Mesendoderm (in vitro differentiated cells): ENCODE data around the gene TNFAIP3.
"Not testable (repeated sequence)": the region's sequence is repeated elsewhere in the genome, so short reads cannot be mapped to it uniquely, and the experiment has no call there.

ENCODE experiments used
- DNase-seq: peaks from one replicate; pipeline ENCODE4 v3.0.0; 2013
- H2AK5ac ChIP-seq: 2 replicates; pipeline ENCODE4 v1.6.1; 2013; ENCODE audit warnings: low read length, inconsistent platforms
- H2BK120ac ChIP-seq: 2 replicates; pipeline ENCODE4 v1.6.1; 2013; ENCODE audit warnings: low read depth, mild to moderate bottlenecking, low read length, moderate library complexity, mixed read lengths
- H2BK15ac ChIP-seq: replicated peaks from 2 replicates; pipeline ENCODE4 v1.6.1; 2013; ENCODE audit warnings: low read depth, mild to moderate bottlenecking, moderate library complexity
- H2BK5ac ChIP-seq: 2 replicates; pipeline ENCODE4 v1.6.1; 2013; ENCODE audit warnings: low read length, inconsistent platforms
- H3K18ac ChIP-seq: 2 replicates; pipeline ENCODE4 v1.6.1; 2013; ENCODE audit warnings: mild to moderate bottlenecking, low read length, mixed read lengths
- H3K23ac ChIP-seq: one replicate; pipeline ENCODE4 v1.6.1; 2013; ENCODE audit warnings: low read length
- H3K27ac ChIP-seq: 2 replicates; pipeline ENCODE4 v1.5.1; 2013; ENCODE audit warnings: low read depth, mild to moderate bottlenecking, inconsistent platforms, low read length, moderate library complexity
- H3K27me3 ChIP-seq: 2 replicates; pipeline ENCODE4 v1.6.1; 2013; ENCODE audit warnings: low read length, control low read depth, mild to moderate bottlenecking, inconsistent platforms; ENCODE audit not compliant: insufficient read depth, poor library complexity
- H3K36me3 ChIP-seq: 2 replicates; pipeline ENCODE4 v1.6.1; 2013; ENCODE audit warnings: low read length, inconsistent platforms; ENCODE audit not compliant: control insufficient read depth, insufficient read depth
- H3K4ac ChIP-seq: one replicate; pipeline ENCODE4 v1.6.1; 2013; ENCODE audit warnings: low read depth, mild to moderate bottlenecking, low read length, moderate library complexity
- H3K4me1 ChIP-seq: 2 replicates; pipeline ENCODE4 v1.6.1; 2013; ENCODE audit warnings: low read depth, low read length, inconsistent platforms; ENCODE audit not compliant: control insufficient read depth
- H3K4me2 ChIP-seq: 2 replicates; pipeline ENCODE4 v1.6.1; 2013; ENCODE audit warnings: low read length
- H3K4me3 ChIP-seq: 2 replicates; pipeline ENCODE4 v1.5.1; 2013; ENCODE audit warnings: mild to moderate bottlenecking, low read length
- H3K56ac ChIP-seq: one replicate; pipeline ENCODE4 v1.6.1; 2013; ENCODE audit warnings: low read length
- H3K79me1 ChIP-seq: 2 replicates; pipeline ENCODE4 v1.6.1; 2013; ENCODE audit warnings: low read length, inconsistent platforms
- H3K79me2 ChIP-seq: 2 replicates; pipeline ENCODE4 v1.6.1; 2013; ENCODE audit warnings: mild to moderate bottlenecking, low read length; ENCODE audit not compliant: control insufficient read depth, insufficient read depth
- H3K9ac ChIP-seq: 2 replicates; pipeline ENCODE4 v1.6.1; 2013; ENCODE audit warnings: low read length, inconsistent platforms
- H4K5ac ChIP-seq: one replicate; pipeline ENCODE4 v1.6.1; 2013; ENCODE audit warnings: low read length
- H4K8ac ChIP-seq: one replicate; pipeline ENCODE4 v1.6.1; 2013; ENCODE audit warnings: low read depth, mild to moderate bottlenecking, control low read depth, low read length, moderate library complexity
- WGBS: extraction: QIAGEN DNeasy Blood & Tissue Kit; methylation state at CpG from one replicate; pipeline ENCODE4 v1.1.7; 2013; ENCODE audit warnings: low lambda C conversion rate, missing lambda C conversion rate; ENCODE audit not compliant: insufficient coverage; ENCODE audit errors: extremely low coverage; 5-methylcytosine and 5-hydroxymethylcytosine counted together

TNFAIP3 gene

DNA sequence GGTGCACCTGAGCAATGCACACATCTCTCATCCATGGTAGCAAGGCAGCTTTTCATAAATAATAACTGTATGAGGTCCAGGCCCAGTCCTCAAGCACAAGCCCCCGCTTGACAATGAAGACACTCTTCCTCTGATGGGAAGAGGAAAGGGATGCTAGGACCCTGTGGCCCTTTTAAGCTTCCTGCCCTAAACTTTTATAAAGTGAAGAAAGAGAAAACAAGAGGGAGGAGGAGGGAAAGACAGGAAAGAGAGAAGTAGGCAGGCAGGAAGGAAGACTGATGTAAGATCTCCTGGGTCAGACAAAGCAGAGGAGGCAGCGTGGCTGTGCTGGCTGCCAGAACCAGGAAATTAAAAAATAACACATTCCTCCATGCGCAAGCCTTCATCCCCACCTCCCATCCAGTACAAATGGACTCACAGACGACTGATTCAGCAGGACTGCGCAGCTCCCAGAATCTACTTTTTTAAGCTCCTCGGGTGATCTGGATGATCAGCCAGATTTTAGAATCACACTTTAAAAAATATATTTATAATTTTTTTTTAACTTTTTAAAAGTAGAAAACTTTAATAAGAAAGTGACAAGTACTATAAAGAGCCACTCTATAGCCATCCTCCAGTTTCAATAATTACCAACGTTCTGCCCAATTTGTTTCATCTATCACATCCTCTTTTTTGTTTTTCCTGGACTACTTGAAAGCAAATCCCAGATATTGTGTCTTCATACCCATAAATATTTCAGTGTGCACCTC is 16.5 kb downstream of the TNFAIP3 start:
- no peak overlapping the region for H3K18ac ChIP-seq
- no CpG with 5 or more reads among the region's 7 CpGs for WGBS
- no peaks in the 10 kb centered on the region for H3K27me3 ChIP-seq
- no peak overlapping the region for H3K27ac ChIP-seq
- no peak overlapping the region for H3K56ac ChIP-seq
- no peak overlapping the region for H3K4ac ChIP-seq
- no peaks in the 10 kb centered on the region for H3K4me1 ChIP-seq
- H2BK15ac ChIP-seq: no peak overlapping the region
- DNase-seq: no peak
- H3K79me1 ChIP-seq: no peaks in the 10 kb centered on the region
- H3K36me3 ChIP-seq: no peaks in the 10 kb centered on the region
- H3K9ac ChIP-seq: no peak overlapping the region
- H2BK120ac ChIP-seq: no peak overlapping the region
- no peaks in the 10 kb centered on the region for H3K79me2 ChIP-seq
- H3K4me2 ChIP-seq: no peak overlapping the region
- H4K5ac ChIP-seq: no peak overlapping the region
- no peak overlapping the region for H3K4me3 ChIP-seq
- H2BK5ac ChIP-seq: no peak overlapping the region
- no peak overlapping the region for H4K8ac ChIP-seq
- no peak overlapping the region for H3K23ac ChIP-seq
- no peak overlapping the region for H2AK5ac ChIP-seq

DNA sequence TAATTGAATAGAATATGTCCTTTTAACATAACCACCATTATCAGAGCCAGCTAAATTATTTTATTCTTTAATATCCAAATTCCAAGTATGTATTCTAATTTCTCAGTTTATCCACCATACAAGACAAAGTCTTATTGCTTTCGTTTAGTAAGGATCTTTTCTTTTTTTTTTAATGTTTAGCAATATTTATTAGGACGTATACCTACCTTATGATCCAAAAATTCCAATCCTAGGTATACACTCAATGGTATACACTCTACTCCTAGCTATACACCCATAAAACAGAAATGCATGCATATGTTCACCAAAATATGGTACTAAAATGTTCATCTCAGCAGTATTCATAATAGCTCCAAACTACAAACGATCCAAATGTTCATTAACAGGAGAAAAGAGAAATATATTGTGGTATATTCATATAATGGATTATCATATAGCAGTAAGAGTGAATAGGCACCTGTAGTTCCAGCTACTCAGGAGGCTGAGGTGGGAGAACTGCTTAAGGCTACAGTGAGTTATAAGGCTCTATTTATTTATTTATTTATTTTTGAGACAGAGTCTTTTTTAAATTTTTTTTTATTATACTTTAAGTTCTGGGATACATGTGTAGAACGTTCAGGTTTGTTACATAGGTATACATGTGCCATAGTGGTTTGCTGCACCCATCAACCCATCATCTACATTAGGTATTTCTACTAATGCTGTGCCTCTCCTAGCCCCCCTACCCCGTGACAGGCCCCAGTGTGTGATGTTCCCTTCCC is 17.3 kb downstream of the TNFAIP3 start:
- no peak overlapping the region for H3K4ac ChIP-seq

DNA sequence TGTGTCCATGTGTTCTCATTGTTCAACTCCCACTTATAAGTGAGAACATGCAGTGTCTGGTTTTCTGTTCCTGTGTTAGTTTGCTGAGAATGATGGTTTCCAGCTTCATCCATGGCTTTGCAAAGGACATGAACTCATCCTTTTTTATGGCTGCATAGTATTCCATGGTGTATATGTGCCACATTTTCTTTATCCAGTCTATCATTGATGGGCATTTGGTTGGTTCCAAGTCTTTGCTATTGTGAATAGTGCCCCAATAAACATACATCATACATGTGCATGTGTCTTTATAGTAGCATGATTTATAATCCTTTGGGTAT is 17.8 kb downstream of the TNFAIP3 start:
- H3K4me2 ChIP-seq, H3K36me3 ChIP-seq, H3K79me2 ChIP-seq, DNase-seq, H2BK120ac ChIP-seq, H3K27ac ChIP-seq, H3K4me1 ChIP-seq, H3K18ac ChIP-seq, H2AK5ac ChIP-seq, H3K27me3 ChIP-seq, H3K9ac ChIP-seq, H3K79me1 ChIP-seq, H2BK15ac ChIP-seq, H4K8ac ChIP-seq, H2BK5ac ChIP-seq, H3K56ac ChIP-seq, H4K5ac ChIP-seq, H3K4me3 ChIP-seq, H3K4ac ChIP-seq, H3K23ac ChIP-seq: not testable (repeated sequence)

More for the DNA sequence above, 17.3 kb downstream of the TNFAIP3 start:
- Histone ChIP-seq H2BK120ac (no peak overlapping the region), H3K79me1 (no peaks in the 10 kb centered on the region), H3K4me1 (no peaks in the 10 kb centered on the region), H2BK5ac (no peak overlapping the region), H2BK15ac (no peak overlapping the region), H3K36me3 (no peaks in the 10 kb centered on the region), H3K23ac (no peak overlapping the region), H3K56ac (no peak overlapping the region), H4K8ac (no peak overlapping the region), H3K18ac (no peak overlapping the region), H3K27me3 (no peaks in the 10 kb centered on the region), H3K27ac (no peak overlapping the region), H2AK5ac (no peak overlapping the region), H4K5ac (no peak overlapping the region), H3K4me2 (no peak overlapping the region), H3K4me3 (no peak overlapping the region), H3K79me2 (no peaks in the 10 kb centered on the region), H3K9ac (no peak overlapping the region)
- no CpG with 5 or more reads among the region's 5 CpGs for WGBS
- no peak for DNase-seq

DNA sequence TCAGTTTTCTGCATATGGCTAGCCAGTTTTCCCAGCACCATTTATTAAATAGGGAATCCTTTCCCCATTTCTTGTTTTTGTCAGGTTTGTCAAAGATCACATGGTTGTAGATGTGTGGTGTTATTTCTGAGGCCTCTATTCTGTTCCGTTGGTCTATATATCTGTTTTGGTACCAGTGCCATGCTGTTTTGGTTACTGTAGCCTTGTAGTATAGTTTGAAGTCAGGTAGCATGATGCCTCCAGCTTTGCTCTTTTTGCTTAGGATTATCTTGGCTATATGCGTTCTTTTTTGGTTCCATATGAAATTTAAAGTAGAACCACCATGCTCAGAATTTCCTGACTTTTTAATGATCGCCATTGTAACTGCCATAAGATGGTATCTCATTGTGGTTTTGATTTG is 19.2 kb downstream of the TNFAIP3 start:
- not testable (repeated sequence) for H3K18ac ChIP-seq, H4K5ac ChIP-seq, H3K79me1 ChIP-seq, H2BK120ac ChIP-seq, H3K4me1 ChIP-seq, H3K4ac ChIP-seq, H2BK5ac ChIP-seq, DNase-seq, H3K9ac ChIP-seq, H3K36me3 ChIP-seq, H3K4me2 ChIP-seq, H3K56ac ChIP-seq, H3K4me3 ChIP-seq, H2BK15ac ChIP-seq, H3K27ac ChIP-seq, H2AK5ac ChIP-seq, H3K27me3 ChIP-seq, H3K79me2 ChIP-seq, H3K23ac ChIP-seq, H4K8ac ChIP-seq
- WGBS: no CpG with 5 or more reads among the region's 3 CpGs

- Histone ChIP-seq H3K4ac (no peak overlapping the region), H3K23ac (no peak overlapping the region), H4K8ac (no peak overlapping the region), H3K79me1 (no peaks in the 10 kb centered on the region), H3K4me1 (no peaks in the 10 kb centered on the region), H3K18ac (no peak overlapping the region), H3K4me3 (no peak overlapping the region), H4K5ac (no peak overlapping the region), H3K27ac (no peak overlapping the region), H3K36me3 (no peaks in the 10 kb centered on the region), H3K4me2 (no peak overlapping the region), H2BK5ac (no peak overlapping the region), H3K79me2 (no peaks in the 10 kb centered on the region), H3K56ac (no peak overlapping the region), H3K27me3 (no peaks in the 10 kb centered on the region), H2BK15ac (no peak overlapping the region), H3K9ac (no peak overlapping the region), H2BK120ac (no peak overlapping the region), H2AK5ac (no peak overlapping the region)
- DNase-seq: no peak
- no CpG with 5 or more reads among the region's 2 CpGs for WGBS
These were observed 24.0 kb downstream of the TNFAIP3 start for GRCh38 chr6:137890983-137891537.
